GM23248 (cell line): Measurements from ENCODE around the gene MRPL58.

Experiments
- EZH2 ChIP-seq: fragments of 200-600 bp; sonication (generic); IDR thresholded peaks from 2 replicates; pipeline ENCODE4 v1.6.1; 2018; ENCODE audit warnings: antibody characterized with exemption, mild to moderate bottlenecking; ENCODE audit not compliant: insufficient read depth, poor library complexity, severe bottlenecking
- EZH2phosphoT487 ChIP-seq: fragments of 200-600 bp; sonication (generic); IDR thresholded peaks from 2 replicates; pipeline ENCODE4 v1.6.1; 2018; ENCODE audit warnings: antibody characterized with exemption, moderate library complexity, mild to moderate bottlenecking, low read depth; ENCODE audit not compliant: insufficient read depth

DNA sequence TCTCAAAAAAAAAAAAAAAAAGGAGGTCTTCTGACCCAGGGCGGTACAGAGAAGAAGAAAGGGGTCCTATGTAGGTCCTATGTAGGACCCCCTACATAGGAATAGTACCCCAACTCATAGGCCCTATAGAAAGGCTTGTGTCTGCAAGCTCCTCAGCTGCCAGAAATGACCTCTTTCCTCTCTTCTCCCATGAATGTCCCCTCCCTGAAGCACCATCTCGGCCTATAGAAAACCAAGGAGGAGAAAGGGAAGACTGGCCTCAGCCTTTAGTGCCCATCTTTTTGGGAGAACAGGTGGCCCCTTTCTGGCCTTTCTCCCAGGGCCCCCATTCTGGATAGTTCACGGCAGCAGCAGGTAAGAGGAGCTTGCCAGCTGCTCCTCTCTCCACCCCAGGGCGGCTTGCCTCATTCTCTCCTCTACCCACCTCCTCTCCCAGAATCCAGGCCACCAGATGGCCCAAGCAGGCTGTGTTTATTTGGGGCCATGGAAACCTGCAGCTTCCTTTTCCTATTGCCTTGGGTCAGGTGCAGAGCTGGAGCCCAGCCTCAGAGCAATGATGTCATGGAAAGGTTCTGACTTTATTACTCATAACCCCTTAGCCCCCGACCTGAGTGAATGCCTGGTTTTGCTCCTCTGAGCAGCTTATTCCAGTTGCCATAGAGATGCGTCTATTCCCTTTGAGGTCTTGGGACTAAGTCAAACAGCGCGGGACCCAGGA, 1.6 kb upstream of the MRPL58 start:
- no peak for TF ChIP-seq EZH2
- no peak for TF ChIP-seq EZH2phosphoT487
